Hepatocyte (in vitro differentiated cells): ENCODE results near the gene CSF1R. TPM values are rescaled to one million over a fixed set of nuclear protein-coding genes. Genes with fewer than 3 reads are reported as not detected.
"Not testable (repeated sequence)": the region's sequence is repeated elsewhere in the genome, so short reads cannot be mapped to it uniquely, and the experiment has no call there.

Source experiments
- DNase-seq: peaks from one replicate; pipeline ENCODE4 v3.0.0-alpha.2; 2016; ENCODE audit warnings: low spot score
- H2AFZ ChIP-seq: fragments of 200-600 bp; sonication (generic); 2 replicates; pipeline ENCODE4 v1.6.0; 2016; ENCODE audit warnings: antibody characterized with exemption, mild to moderate bottlenecking
- H3K27ac ChIP-seq: fragments of 200-600 bp; sonication (generic); 2 replicates; pipeline ENCODE4 v1.5.1; 2016; ENCODE audit warnings: mild to moderate bottlenecking
- H3K27me3 ChIP-seq: fragments of 200-600 bp; sonication (generic); 2 replicates; pipeline ENCODE4 v1.6.1; 2016
- H3K36me3 ChIP-seq: fragments of 200-600 bp; sonication (generic); replicated peaks from 2 replicates; pipeline ENCODE4 v1.5.1; 2016; ENCODE audit warnings: low read depth; ENCODE audit not compliant: insufficient read depth
- H3K4me1 ChIP-seq: fragments of 200-600 bp; sonication (generic); 2 replicates; pipeline ENCODE4 v1.5.1; 2016; ENCODE audit warnings: mild to moderate bottlenecking, moderate library complexity; ENCODE audit not compliant: insufficient read depth
- H3K4me2 ChIP-seq: fragments of 200-600 bp; sonication (generic); 2 replicates; pipeline ENCODE4 v1.6.0; 2016
- H3K4me3 ChIP-seq: fragments of 200-600 bp; sonication (generic); 2 replicates; pipeline ENCODE4 v1.5.1; 2016; ENCODE audit warnings: mild to moderate bottlenecking
- H3K79me2 ChIP-seq: fragments of 200-600 bp; sonication (generic); 2 replicates; pipeline ENCODE4 v1.6.0; 2017; ENCODE audit warnings: mild to moderate bottlenecking
- H3K9me2 ChIP-seq: fragments of 200-600 bp; sonication (generic); replicated peaks from 2 replicates; pipeline ENCODE4 v1.6.0; 2017; ENCODE audit warnings: mild to moderate bottlenecking; ENCODE audit not compliant: insufficient read depth
- H3K9me3 ChIP-seq: fragments of 200-600 bp; sonication (generic); 2 replicates; pipeline ENCODE4 v1.5.1; 2016; ENCODE audit warnings: low read depth, mild to moderate bottlenecking
- H4K20me1 ChIP-seq: fragments of 200-600 bp; sonication (generic); 2 replicates; pipeline ENCODE4 v1.6.0; 2016; ENCODE audit warnings: mild to moderate bottlenecking; ENCODE audit not compliant: insufficient read depth, poor library complexity, severe bottlenecking
- CTCF ChIP-seq: fragments of 200-600 bp; sonication (generic); IDR thresholded peaks from 2 replicates; pipeline ENCODE4 v1.5.1; 2016; ENCODE audit warnings: antibody characterized with exemption, mild to moderate bottlenecking; ENCODE audit not compliant: poor library complexity
- EZH2 ChIP-seq: fragments of 200-600 bp; sonication (generic); IDR thresholded peaks from 2 replicates; pipeline ENCODE4 v1.6.1; 2016; ENCODE audit warnings: antibody characterized with exemption, mild to moderate bottlenecking, borderline replicate concordance
- EZH2phosphoT487 ChIP-seq: fragments of 200-600 bp; sonication (generic); IDR thresholded peaks from one replicate; pipeline ENCODE4 v1.6.1; 2018; ENCODE audit warnings: antibody characterized with exemption, mild to moderate bottlenecking, low read depth, moderate library complexity; ENCODE audit not compliant: unreplicated experiment, severe bottlenecking
- WGBS: methylation state at CpG from one replicate; pipeline ENCODE4 v1.1.6; 2016; ENCODE audit warnings: low lambda C conversion rate; ENCODE audit errors: missing lambda C conversion rate; 5-methylcytosine and 5-hydroxymethylcytosine counted together
- polyA plus RNA-seq: library from polyadenylated mRNA; unstranded; fragments of >200 nt; fragmentation: Nextera tagmentation; extraction: Ambion mirVana; gene quantifications from 2 replicates; pipeline ENCODE4 v1.2.1, GENCODE V29; 2016
- total RNA-seq: library from RNA; depleted of rRNA; stranded (reverse); fragments of >200 nt; gene quantifications from 2 replicates; pipeline ENCODE4 v1.2.3, GENCODE V29; 2014

CSF1R gene
- total and polyA plus RNA-seq, 2 experiments from 2014 or later = 3.6 to 4.7 TPM

GRCh38 chr5:150033334-150033733 is 53.0 kb downstream of the CSF1R start:
- no peak overlapping the region for H3K4me2 ChIP-seq
- H3K36me3 ChIP-seq = peaks cover 6% of the 10 kb centered on the region
- peaks cover 4% of the 10 kb centered on the region for H3K4me1 ChIP-seq
- TF ChIP-seq EZH2 (no peak), CTCF (no peak), EZH2phosphoT487 (no peak)
- no peaks in the 10 kb centered on the region for H3K9me3 ChIP-seq
- no peak overlapping the region for H3K4me3 ChIP-seq
- 98% methylated on average over 4 of the region's 4 CpGs for WGBS
- no peak for DNase-seq
- H3K27me3 ChIP-seq = no peaks in the 10 kb centered on the region
- peaks cover 6% of the 10 kb centered on the region for H3K79me2 ChIP-seq
- H3K27ac ChIP-seq = no peak overlapping the region
- no peak overlapping the region for H2AFZ ChIP-seq
- H3K9me2 ChIP-seq = no peaks in the 10 kb centered on the region
- H4K20me1 ChIP-seq = no peaks in the 10 kb centered on the region

GRCh38 chr5:150028047-150028446 is 58.3 kb downstream of the CSF1R start:
- not testable (repeated sequence) for H3K36me3 ChIP-seq, DNase-seq

GRCh38 chr5:150026682-150027172 is 59.6 kb downstream of the CSF1R start:
- 89% methylated on average over 4 of the region's 4 CpGs for WGBS
- no peaks in the 10 kb centered on the region for H3K36me3 ChIP-seq
- H2AFZ ChIP-seq = no peak overlapping the region
- no peaks in the 10 kb centered on the region for H3K9me2 ChIP-seq
- H3K4me3 ChIP-seq = no peak overlapping the region
- no peaks in the 10 kb centered on the region for H4K20me1 ChIP-seq
- H3K27ac ChIP-seq = peak overlapping the region; percentile 75
- H3K27me3 ChIP-seq = no peaks in the 10 kb centered on the region
- TF ChIP-seq EZH2 = no peak
- TF ChIP-seq EZH2phosphoT487 = no peak
- no peak for TF ChIP-seq CTCF
- H3K9me3 ChIP-seq = no peaks in the 10 kb centered on the region
- DNase-seq = no peak
- H3K4me1 ChIP-seq = peaks cover 5% of the 10 kb centered on the region
- H3K79me2 ChIP-seq = peaks cover 6% of the 10 kb centered on the region
- peak overlapping the region; percentile 13 for H3K4me2 ChIP-seq

More at GRCh38 chr5:150028047-150028446, 58.3 kb downstream of the CSF1R start:
- H3K4me1 ChIP-seq, H4K20me1 ChIP-seq, H2AFZ ChIP-seq, H3K4me3 ChIP-seq, H3K27ac ChIP-seq, H3K4me2 ChIP-seq, H3K9me2 ChIP-seq, H3K9me3 ChIP-seq, H3K27me3 ChIP-seq, H3K79me2 ChIP-seq: not testable (repeated sequence)
- 94% methylated on average over 1 of the region's 1 CpG for whole genome bisulfite sequencing

- Histone ChIP-seq H3K79me2 (peaks cover 6% of the 10 kb centered on the region), H3K4me2 (no peak overlapping the region), H3K36me3 (peaks cover 5% of the 10 kb centered on the region), H3K4me3 (no peak overlapping the region), H3K27ac (peak overlapping the region; percentile 10), H3K9me3 (no peaks in the 10 kb centered on the region), H2AFZ (no peak overlapping the region), H3K9me2 (no peaks in the 10 kb centered on the region), H4K20me1 (no peaks in the 10 kb centered on the region), H3K4me1 (peaks cover 5% of the 10 kb centered on the region), H3K27me3 (no peaks in the 10 kb centered on the region)
- DNase-seq = no peak
- TF ChIP-seq CTCF = peak; percentile 16
- no peak for TF ChIP-seq EZH2phosphoT487
- TF ChIP-seq EZH2 = no peak
- WGBS = 87% methylated on average over 9 of the region's 9 CpGs
Observed at GRCh38 chr5:150024346-150024984, 61.9 kb downstream of the CSF1R start.
